Stimulated activated CD4-positive, alpha-beta T cell treated with anti-CD3 and anti-CD28 coated beads, Interleukin-4, amount 100 ng/mL, for 48 hours (primary cell): Measurements from ENCODE around the gene NUCKS1.

Source experiments
- DNase-seq, 2 donors: peaks; one replicate each; pipeline ENCODE4 v3.0.0-alpha.2; 2020; ENCODE audit warnings: low read depth in 2 of 2

The NUCKS1 gene

GRCh38 chr1:205700865-205701401, 49.0 kb downstream of the NUCKS1 start:
- no peak for DNase-seq

- no peak for DNase-seq
Measured at GRCh38 chr1:205699416-205699815, 50.6 kb downstream of the NUCKS1 start.

- DNase-seq, result no peak
Measured at GRCh38 chr1:205698921-205699320, 51.1 kb downstream of the NUCKS1 start.

- no peak for DNase-seq
Measured at GRCh38 chr1:205693421-205693991, 56.5 kb downstream of the NUCKS1 start.

- DNase-seq, result no peak
Measured at GRCh38 chr1:205692423-205692822, 57.6 kb downstream of the NUCKS1 start.

- DNase-seq, result no peak
Measured at GRCh38 chr1:205690122-205690756, 59.7 kb downstream of the NUCKS1 start.

GRCh38 chr1:205689479-205689878, 60.5 kb downstream of the NUCKS1 start:
- DNase-seq, result no peak

GRCh38 chr1:205688171-205689080, 61.6 kb downstream of the NUCKS1 start:
- DNase-seq, result no peak

GRCh38 chr1:205687242-205687641, 62.7 kb downstream of the NUCKS1 start:
- no peak for DNase-seq

GRCh38 chr1:205681364-205681763, 68.6 kb downstream of the NUCKS1 start:
- DNase-seq, result no peak

- peak; percentile 31 to 33 for DNase-seq
Measured at GRCh38 chr1:205680073-205680851, 69.7 kb downstream of the NUCKS1 start, which contains the start of gene SLC45A3. Gene SLC45A3, minus strand, starts transcription at chr1:205680509. Its CDS starts 15,853 bp downstream, at chr1:205664656.

- DNase-seq, result no peak
Measured at GRCh38 chr1:205678286-205679111, 71.5 kb downstream of the NUCKS1 start.

GRCh38 chr1:205677167-205677566, 72.8 kb downstream of the NUCKS1 start:
- no peak for DNase-seq

- DNase-seq, result no peak
Measured at GRCh38 chr1:205676597-205676996, 73.4 kb downstream of the NUCKS1 start.

- no peak for DNase-seq
Measured at GRCh38 chr1:205676002-205676401, 74.0 kb downstream of the NUCKS1 start.

GRCh38 chr1:205675247-205675646, 74.7 kb downstream of the NUCKS1 start:
- no peak for DNase-seq

- DNase-seq, result no peak
Measured at GRCh38 chr1:205672970-205673369, 77.0 kb downstream of the NUCKS1 start.

- no peak for DNase-seq
Measured at GRCh38 chr1:205672395-205672889, 77.5 kb downstream of the NUCKS1 start.

- no peak for DNase-seq
Measured at GRCh38 chr1:205670611-205671430, 79.2 kb downstream of the NUCKS1 start.

- no peak for DNase-seq
Measured at GRCh38 chr1:205670150-205670446, 79.9 kb downstream of the NUCKS1 start.
